DND-41 (cell line): ENCODE data around the gene ERCC6L2.

ENCODE experiments used
- EZH2 ChIP-seq: IDR thresholded peaks from 3 replicates; pipeline ENCODE4 v1.6.1; 2012; ENCODE audit warnings: borderline replicate concordance, low read depth, mild to moderate bottlenecking, moderate library complexity, low read length, inconsistent platforms; ENCODE audit not compliant: severe bottlenecking
- TF ChIP-seq, protein P1 (sequence below): IDR thresholded peaks from 2 replicates; pipeline ENCODE4 v1.5.1; 2012; ENCODE audit warnings: borderline replicate concordance, low read length, moderate library complexity, mild to moderate bottlenecking; ENCODE audit not compliant: poor library complexity, severe bottlenecking; ENCODE audit errors: extremely low read depth

DNA sequence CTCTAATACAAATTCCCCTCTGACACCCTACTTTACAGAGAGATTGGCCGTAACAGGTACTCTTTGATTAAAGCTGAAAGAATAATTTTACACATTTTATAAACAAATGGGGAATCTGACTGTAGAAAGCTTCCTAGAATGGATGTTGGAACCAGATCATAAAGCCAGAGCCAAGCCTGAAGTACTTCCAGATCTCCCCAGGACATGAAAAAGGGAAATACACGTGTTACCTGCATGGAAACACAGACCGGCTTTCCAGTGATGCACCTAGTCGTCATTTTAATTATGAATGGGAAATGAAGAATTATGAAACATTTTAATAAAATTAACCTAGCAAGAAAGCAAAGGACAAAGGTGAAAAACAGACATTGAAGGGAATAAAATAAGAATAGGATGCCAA is 66.5 kb downstream of the ERCC6L2 start:
- TF ChIP-seq, protein P1, sequence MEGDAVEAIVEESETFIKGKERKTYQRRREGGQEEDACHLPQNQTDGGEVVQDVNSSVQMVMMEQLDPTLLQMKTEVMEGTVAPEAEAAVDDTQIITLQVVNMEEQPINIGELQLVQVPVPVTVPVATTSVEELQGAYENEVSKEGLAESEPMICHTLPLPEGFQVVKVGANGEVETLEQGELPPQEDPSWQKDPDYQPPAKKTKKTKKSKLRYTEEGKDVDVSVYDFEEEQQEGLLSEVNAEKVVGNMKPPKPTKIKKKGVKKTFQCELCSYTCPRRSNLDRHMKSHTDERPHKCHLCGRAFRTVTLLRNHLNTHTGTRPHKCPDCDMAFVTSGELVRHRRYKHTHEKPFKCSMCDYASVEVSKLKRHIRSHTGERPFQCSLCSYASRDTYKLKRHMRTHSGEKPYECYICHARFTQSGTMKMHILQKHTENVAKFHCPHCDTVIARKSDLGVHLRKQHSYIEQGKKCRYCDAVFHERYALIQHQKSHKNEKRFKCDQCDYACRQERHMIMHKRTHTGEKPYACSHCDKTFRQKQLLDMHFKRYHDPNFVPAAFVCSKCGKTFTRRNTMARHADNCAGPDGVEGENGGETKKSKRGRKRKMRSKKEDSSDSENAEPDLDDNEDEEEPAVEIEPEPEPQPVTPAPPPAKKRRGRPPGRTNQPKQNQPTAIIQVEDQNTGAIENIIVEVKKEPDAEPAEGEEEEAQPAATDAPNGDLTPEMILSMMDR, result no peak
- TF ChIP-seq EZH2, result no peak
